GM12864 (cell line): ENCODE data around the gene LFNG.

Experiments used
- DNase-seq: peaks from one replicate; pipeline ENCODE4 v3.0.0-alpha.2; 2011; ENCODE audit warnings: low read depth
- H3K4me3 ChIP-seq: 2 replicates; pipeline ENCODE4 v1.5.1; 2011; ENCODE audit warnings: mild to moderate bottlenecking, low read depth, low read length, control low read depth
- TF ChIP-seq, protein P1 (sequence below): IDR thresholded peaks from 2 replicates; pipeline ENCODE4 v1.5.1; 2011; ENCODE audit warnings: low read depth, mild to moderate bottlenecking, moderate library complexity, low read length, control low read depth, inconsistent platforms; ENCODE audit errors: missing control alignments

LFNG gene

GRCh38 chr7:2478399-2478785 is 41.2 kb upstream of the LFNG start:
- TF ChIP-seq, protein P1, sequence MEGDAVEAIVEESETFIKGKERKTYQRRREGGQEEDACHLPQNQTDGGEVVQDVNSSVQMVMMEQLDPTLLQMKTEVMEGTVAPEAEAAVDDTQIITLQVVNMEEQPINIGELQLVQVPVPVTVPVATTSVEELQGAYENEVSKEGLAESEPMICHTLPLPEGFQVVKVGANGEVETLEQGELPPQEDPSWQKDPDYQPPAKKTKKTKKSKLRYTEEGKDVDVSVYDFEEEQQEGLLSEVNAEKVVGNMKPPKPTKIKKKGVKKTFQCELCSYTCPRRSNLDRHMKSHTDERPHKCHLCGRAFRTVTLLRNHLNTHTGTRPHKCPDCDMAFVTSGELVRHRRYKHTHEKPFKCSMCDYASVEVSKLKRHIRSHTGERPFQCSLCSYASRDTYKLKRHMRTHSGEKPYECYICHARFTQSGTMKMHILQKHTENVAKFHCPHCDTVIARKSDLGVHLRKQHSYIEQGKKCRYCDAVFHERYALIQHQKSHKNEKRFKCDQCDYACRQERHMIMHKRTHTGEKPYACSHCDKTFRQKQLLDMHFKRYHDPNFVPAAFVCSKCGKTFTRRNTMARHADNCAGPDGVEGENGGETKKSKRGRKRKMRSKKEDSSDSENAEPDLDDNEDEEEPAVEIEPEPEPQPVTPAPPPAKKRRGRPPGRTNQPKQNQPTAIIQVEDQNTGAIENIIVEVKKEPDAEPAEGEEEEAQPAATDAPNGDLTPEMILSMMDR, result no peak
- no peak overlapping the region for H3K4me3 ChIP-seq
- DNase-seq, result no peak

DNA sequence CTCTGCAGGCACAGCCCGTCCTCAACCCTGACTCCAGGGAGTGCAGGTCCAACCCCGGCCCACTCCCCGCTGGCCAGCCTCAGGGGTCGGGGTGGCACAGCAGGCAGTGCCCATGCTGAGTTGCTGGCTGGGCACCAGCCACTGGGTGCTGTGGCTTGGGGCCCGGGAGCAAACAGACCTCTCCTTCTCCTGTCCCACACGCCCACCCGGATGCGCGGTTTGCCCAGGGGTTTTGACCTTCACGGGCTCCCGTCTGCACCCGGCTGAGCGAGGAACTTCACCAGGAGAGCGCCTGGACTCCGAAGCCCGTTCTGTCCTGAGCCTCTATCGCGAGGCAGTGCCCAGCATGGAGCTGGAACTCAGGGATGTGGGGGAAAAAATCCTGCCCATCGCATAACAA is 40.8 kb upstream of the LFNG start:
- no peak overlapping the region for H3K4me3 ChIP-seq
- no peak for DNase-seq
- TF ChIP-seq, protein P1, result no peak

GRCh38 chr7:2479276-2480069 is 40.1 kb upstream of the LFNG start:
- no peak for DNase-seq
- no peak overlapping the region for H3K4me3 ChIP-seq
- TF ChIP-seq, protein P1, result no peak

GRCh38 chr7:2480070-2480408 is 39.5 kb upstream of the LFNG start:
- H3K4me3 ChIP-seq, result no peak overlapping the region
- DNase-seq, result no peak
- TF ChIP-seq, protein P1, result no peak

- TF ChIP-seq, protein P1, result no peak
- H3K4me3 ChIP-seq, result no peak overlapping the region
- DNase-seq, result no peak
Measured at GRCh38 chr7:2481195-2481594, 38.4 kb upstream of the LFNG start.

DNA sequence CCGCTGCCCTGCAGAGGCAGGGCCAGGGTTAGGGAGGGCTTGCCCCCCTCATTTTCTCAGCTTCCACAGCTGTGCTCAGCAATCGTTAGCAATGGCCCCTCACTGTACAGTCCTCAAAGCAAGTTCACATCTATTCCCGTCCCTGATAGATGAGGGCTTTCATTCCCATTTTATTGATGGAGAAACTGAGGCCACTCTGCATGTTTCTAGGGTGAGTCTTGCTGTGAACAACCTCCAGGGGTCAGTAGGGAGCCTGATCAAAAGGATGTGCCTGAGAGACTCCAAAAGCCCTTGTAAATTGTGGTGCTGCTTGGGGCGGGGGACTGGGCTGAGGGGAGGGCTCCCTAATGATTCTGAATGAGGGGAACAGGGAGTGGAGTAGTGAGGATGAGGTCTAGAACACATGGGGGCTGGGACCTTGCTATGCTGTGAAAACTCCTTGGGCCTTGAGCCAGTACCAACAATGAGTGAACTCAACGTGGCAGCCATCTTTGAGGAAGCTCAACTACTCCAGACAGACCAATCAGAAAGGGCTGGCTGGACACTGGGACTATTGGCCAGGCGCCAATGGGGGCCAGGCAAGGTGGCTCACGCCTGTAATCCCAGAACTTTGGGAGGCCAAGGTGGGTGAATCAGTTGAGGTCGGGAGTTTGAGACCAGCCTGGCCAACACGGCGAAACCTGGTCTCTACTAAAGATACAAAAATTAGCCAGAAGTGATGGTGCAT is 36.7 kb upstream of the LFNG start:
- H3K4me3 ChIP-seq, result no peak overlapping the region
- no peak for DNase-seq
- TF ChIP-seq, protein P1, result peak; percentile 17
